ENCODE data around the gene ROBO2.

- TF ChIP-seq ZNF473 (tag by site-specific recombination; IDR thresholded peaks at IDR 0.05): no peak
- TF ChIP-seq CTCF (tag by site-specific recombination; IDR thresholded peaks at IDR 0.05): no peak
- no peak for TF ChIP-seq PRDM4 (tag by site-specific recombination; IDR thresholded peaks at IDR 0.05)
- TF ChIP-seq ELK4 (IDR thresholded peaks at IDR 0.05; ENCODE audit: borderline replicate concordance, low read depth, low read length): no peak
- TF ChIP-seq ZNF843 (tag by site-specific recombination; IDR thresholded peaks at IDR 0.05): no peak
- no peak for TF ChIP-seq ZNF280D (tag by site-specific recombination; IDR thresholded peaks at IDR 0.05)
- no peak for TF ChIP-seq SETDB1 (IDR thresholded peaks at IDR 0.05; ENCODE audit: insufficient read length, low read length)
- no peak for TF ChIP-seq ZFP37 (tag by site-specific recombination; IDR thresholded peaks at IDR 0.05)
- TF ChIP-seq ZNF175 (tag by site-specific recombination; IDR thresholded peaks at IDR 0.05): no peak
- no peak for TF ChIP-seq ZNF341 (tag by site-specific recombination; IDR thresholded peaks at IDR 0.05; ENCODE audit: low read depth)
- no peak for TF ChIP-seq ZNF600 (tag by site-specific recombination; IDR thresholded peaks at IDR 0.05)
Measured at GRCh38 chr3:77427528-77427927, 387.6 kb downstream of the ROBO2 start.

Measured in HEK293 (cell line).